ENCODE measurements around the gene SFT2D1. TPM values are rescaled to one million over a fixed set of nuclear protein-coding genes. Genes with fewer than 3 reads are reported as not detected.

SFT2D1 gene
- total and polyA plus RNA-seq, 9 of the 15 experiments (the other 6 are each of a cell fraction or from before 2014, with no cell fraction given) = 54.4 to 140 (median 74.6) TPM

DNA sequence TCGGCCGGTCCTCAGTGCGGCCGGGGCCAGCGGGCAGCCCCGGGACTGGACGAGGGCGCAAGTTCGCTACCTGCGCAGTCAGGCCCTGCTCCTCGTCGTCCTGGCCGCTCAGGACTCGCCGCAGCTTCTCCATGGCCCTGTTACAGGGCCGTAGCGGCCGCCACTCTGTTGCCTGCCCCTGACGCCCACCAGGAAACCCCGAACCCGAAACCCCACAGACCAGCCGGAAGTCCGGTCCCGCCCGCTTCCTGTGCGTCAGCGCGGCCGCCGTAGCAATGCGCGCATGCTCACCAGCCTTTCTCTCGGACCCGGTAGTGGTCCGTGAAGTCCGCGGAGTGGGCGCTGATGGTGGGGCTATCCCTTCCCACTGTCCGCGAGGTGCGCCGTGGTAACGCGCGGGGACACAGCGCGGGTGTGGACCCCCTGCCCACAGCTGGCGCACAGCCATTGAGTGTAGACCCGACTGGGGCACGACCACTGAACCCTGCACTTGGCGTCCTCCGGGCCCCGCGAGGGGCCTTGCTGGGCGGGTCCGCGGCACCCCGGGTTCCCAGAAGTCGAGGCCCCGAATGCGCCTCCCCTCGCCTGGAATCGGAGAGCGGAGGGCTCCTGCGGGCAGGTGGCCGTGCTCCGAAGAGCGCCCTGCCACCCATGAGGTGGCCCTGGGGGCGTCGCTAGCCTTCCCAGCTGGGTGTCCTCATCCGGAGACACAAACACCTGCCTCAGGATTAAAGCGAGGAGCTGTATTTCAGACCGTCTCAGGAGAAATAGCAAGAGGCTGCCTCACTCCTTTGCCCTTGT is at the start of gene SFT2D1 (continued):
- TF ChIP-seq SIX5 (IDR thresholded peaks at IDR 0.05; ENCODE audit: borderline replicate concordance in 1 of 2, insufficient read depth in 1 of 2, low read depth in 1 of 2, low read length in 2 of 2) (no peak), HDAC8 (tag; IDR thresholded peaks at IDR 0.05) (no peak), CBFA2T3 (IDR thresholded peaks at IDR 0.05) (no peak), TEAD4 (IDR thresholded peaks at IDR 0.05; ENCODE audit: low read length) (no peak), TEAD4 (CRISPR knock-in tag; IDR thresholded peaks at IDR 0.05; ENCODE audit: borderline replicate concordance) (no peak), FIP1L1 (IDR thresholded peaks at IDR 0.05; ENCODE audit: low read depth, low read length, poor library complexity, severe bottlenecking) (peak; percentile 88), ZNF408 (CRISPR knock-in tag; IDR thresholded peaks at IDR 0.05; ENCODE audit: low read depth) (no peak), RUNX1 (IDR thresholded peaks at IDR 0.05; ENCODE audit: low read depth) (no peak), SIN3B (IDR thresholded peaks at IDR 0.05; ENCODE audit: low read depth) (peak; percentile 83)
- TF ChIP-seq, protein P1, sequence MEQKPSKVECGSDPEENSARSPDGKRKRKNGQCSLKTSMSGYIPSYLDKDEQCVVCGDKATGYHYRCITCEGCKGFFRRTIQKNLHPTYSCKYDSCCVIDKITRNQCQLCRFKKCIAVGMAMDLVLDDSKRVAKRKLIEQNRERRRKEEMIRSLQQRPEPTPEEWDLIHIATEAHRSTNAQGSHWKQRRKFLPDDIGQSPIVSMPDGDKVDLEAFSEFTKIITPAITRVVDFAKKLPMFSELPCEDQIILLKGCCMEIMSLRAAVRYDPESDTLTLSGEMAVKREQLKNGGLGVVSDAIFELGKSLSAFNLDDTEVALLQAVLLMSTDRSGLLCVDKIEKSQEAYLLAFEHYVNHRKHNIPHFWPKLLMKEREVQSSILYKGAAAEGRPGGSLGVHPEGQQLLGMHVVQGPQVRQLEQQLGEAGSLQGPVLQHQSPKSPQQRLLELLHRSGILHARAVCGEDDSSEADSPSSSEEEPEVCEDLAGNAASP (IDR thresholded peaks at IDR 0.05) = no peak
- TF ChIP-seq, protein P2, sequence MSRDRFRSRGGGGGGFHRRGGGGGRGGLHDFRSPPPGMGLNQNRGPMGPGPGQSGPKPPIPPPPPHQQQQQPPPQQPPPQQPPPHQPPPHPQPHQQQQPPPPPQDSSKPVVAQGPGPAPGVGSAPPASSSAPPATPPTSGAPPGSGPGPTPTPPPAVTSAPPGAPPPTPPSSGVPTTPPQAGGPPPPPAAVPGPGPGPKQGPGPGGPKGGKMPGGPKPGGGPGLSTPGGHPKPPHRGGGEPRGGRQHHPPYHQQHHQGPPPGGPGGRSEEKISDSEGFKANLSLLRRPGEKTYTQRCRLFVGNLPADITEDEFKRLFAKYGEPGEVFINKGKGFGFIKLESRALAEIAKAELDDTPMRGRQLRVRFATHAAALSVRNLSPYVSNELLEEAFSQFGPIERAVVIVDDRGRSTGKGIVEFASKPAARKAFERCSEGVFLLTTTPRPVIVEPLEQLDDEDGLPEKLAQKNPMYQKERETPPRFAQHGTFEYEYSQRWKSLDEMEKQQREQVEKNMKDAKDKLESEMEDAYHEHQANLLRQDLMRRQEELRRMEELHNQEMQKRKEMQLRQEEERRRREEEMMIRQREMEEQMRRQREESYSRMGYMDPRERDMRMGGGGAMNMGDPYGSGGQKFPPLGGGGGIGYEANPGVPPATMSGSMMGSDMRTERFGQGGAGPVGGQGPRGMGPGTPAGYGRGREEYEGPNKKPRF (IDR thresholded peaks at IDR 0.05; ENCODE audit: low read depth, low read length) = no peak
- TF ChIP-seq, protein P3, sequence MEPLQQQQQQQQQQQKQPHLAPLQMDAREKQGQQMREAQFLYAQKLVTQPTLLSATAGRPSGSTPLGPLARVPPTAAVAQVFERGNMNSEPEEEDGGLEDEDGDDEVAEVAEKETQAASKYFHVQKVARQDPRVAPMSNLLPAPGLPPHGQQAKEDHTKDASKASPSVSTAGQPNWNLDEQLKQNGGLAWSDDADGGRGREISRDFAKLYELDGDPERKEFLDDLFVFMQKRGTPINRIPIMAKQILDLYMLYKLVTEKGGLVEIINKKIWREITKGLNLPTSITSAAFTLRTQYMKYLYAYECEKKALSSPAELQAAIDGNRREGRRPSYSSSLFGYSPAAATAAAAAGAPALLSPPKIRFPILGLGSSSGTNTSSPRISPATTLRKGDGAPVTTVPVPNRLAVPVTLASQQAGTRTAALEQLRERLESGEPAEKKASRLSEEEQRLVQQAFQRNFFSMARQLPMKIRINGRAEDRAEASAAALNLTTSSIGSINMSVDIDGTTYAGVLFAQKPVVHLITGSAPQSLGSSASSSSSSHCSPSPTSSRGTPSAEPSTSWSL (CRISPR knock-in tag; IDR thresholded peaks at IDR 0.05; ENCODE audit: borderline replicate concordance) = no peak
- TF ChIP-seq, protein P4, sequence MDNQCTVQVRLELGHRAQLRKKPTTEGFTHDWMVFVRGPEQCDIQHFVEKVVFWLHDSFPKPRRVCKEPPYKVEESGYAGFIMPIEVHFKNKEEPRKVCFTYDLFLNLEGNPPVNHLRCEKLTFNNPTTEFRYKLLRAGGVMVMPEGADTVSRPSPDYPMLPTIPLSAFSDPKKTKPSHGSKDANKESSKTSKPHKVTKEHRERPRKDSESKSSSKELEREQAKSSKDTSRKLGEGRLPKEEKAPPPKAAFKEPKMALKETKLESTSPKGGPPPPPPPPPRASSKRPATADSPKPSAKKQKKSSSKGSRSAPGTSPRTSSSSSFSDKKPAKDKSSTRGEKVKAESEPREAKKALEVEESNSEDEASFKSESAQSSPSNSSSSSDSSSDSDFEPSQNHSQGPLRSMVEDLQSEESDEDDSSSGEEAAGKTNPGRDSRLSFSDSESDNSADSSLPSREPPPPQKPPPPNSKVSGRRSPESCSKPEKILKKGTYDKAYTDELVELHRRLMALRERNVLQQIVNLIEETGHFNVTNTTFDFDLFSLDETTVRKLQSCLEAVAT (IDR thresholded peaks at IDR 0.05) = no peak
- TF ChIP-seq, protein P5, sequence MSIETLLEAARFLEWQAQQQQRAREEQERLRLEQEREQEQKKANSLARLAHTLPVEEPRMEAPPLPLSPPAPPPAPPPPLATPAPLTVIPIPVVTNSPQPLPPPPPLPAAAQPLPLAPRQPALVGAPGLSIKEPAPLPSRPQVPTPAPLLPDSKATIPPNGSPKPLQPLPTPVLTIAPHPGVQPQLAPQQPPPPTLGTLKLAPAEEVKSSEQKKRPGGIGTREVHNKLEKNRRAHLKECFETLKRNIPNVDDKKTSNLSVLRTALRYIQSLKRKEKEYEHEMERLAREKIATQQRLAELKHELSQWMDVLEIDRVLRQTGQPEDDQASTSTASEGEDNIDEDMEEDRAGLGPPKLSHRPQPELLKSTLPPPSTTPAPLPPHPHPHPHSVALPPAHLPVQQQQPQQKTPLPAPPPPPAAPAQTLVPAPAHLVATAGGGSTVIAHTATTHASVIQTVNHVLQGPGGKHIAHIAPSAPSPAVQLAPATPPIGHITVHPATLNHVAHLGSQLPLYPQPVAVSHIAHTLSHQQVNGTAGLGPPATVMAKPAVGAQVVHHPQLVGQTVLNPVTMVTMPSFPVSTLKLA (conservative IDR thresholded peaks at IDR 0.05) = peak; percentile 65 to 77; a peak in 3 of 4 replicates
- TF ChIP-seq, protein P6, sequence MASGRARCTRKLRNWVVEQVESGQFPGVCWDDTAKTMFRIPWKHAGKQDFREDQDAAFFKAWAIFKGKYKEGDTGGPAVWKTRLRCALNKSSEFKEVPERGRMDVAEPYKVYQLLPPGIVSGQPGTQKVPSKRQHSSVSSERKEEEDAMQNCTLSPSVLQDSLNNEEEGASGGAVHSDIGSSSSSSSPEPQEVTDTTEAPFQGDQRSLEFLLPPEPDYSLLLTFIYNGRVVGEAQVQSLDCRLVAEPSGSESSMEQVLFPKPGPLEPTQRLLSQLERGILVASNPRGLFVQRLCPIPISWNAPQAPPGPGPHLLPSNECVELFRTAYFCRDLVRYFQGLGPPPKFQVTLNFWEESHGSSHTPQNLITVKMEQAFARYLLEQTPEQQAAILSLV (tag; IDR thresholded peaks at IDR 0.05) = no peak
